Neural crest cell (in vitro differentiated cells): Measurements from ENCODE around the gene MACROD1. TPM values are rescaled to one million over a fixed set of nuclear protein-coding genes. Genes with fewer than 3 reads are reported as not detected.

ENCODE experiments used
- DNase-seq: peaks from one replicate; pipeline ENCODE4 v3.0.0; 2021; ENCODE audit warnings: low read depth, mixed read lengths, low spot score
- H3K27ac Mint-ChIP-seq: one replicate; pipeline ENCODE4 v1.8.0; 2021; ENCODE audit warnings: mild to moderate bottlenecking, mixed read lengths; ENCODE audit not compliant: unreplicated experiment
- H3K27me3 Mint-ChIP-seq: 2 replicates; pipeline ENCODE4 v1.8.0; 2021; ENCODE audit warnings: low read depth, mild to moderate bottlenecking, mixed read lengths
- H3K36me3 Mint-ChIP-seq: 2 replicates; pipeline ENCODE4 v1.8.0; 2021; ENCODE audit warnings: low read depth, mild to moderate bottlenecking, mixed read lengths
- H3K4me1 Mint-ChIP-seq: 2 replicates; pipeline ENCODE4 v1.8.0; 2021; ENCODE audit warnings: mixed read lengths
- H3K4me3 Mint-ChIP-seq: one replicate; pipeline ENCODE4 v1.8.0; 2021; ENCODE audit warnings: mild to moderate bottlenecking, mixed read lengths
- H3K9me3 Mint-ChIP-seq: 2 replicates; pipeline ENCODE4 v1.8.0; 2021; ENCODE audit warnings: mixed read lengths
- total RNA-seq: library from RNA; stranded (reverse); gene quantifications from 2 replicates; pipeline ENCODE4 v1.2.1, GENCODE V29; 2021
- TF ChIP-seq, protein P1 (sequence below): fragments of 200-600 bp; sonication (generic); conservative IDR thresholded peaks from 2 replicates; pipeline ENCODE4 v1.5.0; 2021; ENCODE audit warnings: antibody characterized with exemption, mild to moderate bottlenecking

MACROD1 gene
- total RNA-seq, 1 donor from 2014 or later = 26.1 TPM

- Mint-ChIP-seq H3K27ac (no peak overlapping the region), H3K27me3 (peaks cover 3% of the 10 kb centered on the region), H3K36me3 (no peaks in the 10 kb centered on the region), H3K4me1 (peaks cover 27% of the 10 kb centered on the region), H3K9me3 (no peaks in the 10 kb centered on the region), H3K4me3 (no peak overlapping the region)
- no peak for DNase-seq
- TF ChIP-seq, protein P1, sequence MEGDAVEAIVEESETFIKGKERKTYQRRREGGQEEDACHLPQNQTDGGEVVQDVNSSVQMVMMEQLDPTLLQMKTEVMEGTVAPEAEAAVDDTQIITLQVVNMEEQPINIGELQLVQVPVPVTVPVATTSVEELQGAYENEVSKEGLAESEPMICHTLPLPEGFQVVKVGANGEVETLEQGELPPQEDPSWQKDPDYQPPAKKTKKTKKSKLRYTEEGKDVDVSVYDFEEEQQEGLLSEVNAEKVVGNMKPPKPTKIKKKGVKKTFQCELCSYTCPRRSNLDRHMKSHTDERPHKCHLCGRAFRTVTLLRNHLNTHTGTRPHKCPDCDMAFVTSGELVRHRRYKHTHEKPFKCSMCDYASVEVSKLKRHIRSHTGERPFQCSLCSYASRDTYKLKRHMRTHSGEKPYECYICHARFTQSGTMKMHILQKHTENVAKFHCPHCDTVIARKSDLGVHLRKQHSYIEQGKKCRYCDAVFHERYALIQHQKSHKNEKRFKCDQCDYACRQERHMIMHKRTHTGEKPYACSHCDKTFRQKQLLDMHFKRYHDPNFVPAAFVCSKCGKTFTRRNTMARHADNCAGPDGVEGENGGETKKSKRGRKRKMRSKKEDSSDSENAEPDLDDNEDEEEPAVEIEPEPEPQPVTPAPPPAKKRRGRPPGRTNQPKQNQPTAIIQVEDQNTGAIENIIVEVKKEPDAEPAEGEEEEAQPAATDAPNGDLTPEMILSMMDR = no peak
Measured at GRCh38 chr11:64014356-64014755, 151.6 kb downstream of the MACROD1 start.

- H3K4me3 Mint-ChIP-seq = peak overlapping the region; percentile 44
- no peaks in the 10 kb centered on the region for H3K36me3 Mint-ChIP-seq
- no peak for DNase-seq
- H3K27me3 Mint-ChIP-seq = peaks cover 8% of the 10 kb centered on the region
- H3K4me1 Mint-ChIP-seq = peaks cover 27% of the 10 kb centered on the region
- H3K9me3 Mint-ChIP-seq = no peaks in the 10 kb centered on the region
- TF ChIP-seq, protein P1 = no peak
- no peak overlapping the region for H3K27ac Mint-ChIP-seq
Measured at GRCh38 chr11:64013141-64013896, 152.6 kb downstream of the MACROD1 start.

DNA sequence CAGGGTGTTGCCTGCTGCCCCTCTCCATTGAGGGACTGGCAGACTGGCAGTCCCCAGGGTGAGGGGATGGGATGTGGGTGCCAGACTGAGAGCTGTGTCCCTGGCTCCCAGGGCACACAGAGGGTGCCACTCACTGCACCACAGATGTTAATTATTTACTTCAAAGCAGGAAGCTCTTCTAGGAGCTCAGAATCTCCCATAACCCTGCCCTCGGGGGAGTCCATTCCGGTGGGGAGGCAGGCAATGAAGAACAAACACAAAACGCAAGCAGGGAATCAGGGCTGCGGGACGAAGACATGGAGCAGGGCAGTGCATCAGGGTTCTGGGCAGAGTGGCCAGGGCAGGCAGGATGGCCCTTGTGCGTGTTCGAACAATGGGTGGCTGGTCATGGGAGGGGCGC lies 154.5 kb downstream of the MACROD1 start:
- H3K4me3 Mint-ChIP-seq = no peak overlapping the region
- H3K36me3 Mint-ChIP-seq = no peaks in the 10 kb centered on the region
- H3K27me3 Mint-ChIP-seq = peaks cover 24% of the 10 kb centered on the region
- TF ChIP-seq, protein P1 = no peak
- DNase-seq = no peak
- peaks cover 36% of the 10 kb centered on the region for H3K4me1 Mint-ChIP-seq
- no peak overlapping the region for H3K27ac Mint-ChIP-seq
- no peaks in the 10 kb centered on the region for H3K9me3 Mint-ChIP-seq

DNA sequence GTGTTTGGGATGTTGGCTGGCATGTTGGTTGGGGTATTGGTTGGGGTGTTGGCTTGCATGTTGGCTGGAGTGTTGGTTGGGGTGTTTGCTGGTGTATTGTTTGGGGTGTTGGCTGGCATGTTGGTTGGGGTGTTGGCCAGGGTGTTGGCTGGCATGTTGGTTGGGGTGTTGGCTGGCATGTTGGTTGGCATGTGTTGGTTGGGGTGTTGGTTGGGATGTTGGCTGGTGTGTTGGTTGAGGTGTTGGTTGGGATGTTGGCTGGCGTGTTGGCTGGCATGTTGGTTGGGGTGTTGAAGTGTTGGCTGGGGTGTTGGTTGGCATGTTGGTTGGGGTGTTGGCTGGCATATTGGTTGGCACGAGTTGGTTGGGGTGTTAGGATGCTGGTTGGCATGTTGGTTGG lies 155.1 kb downstream of the MACROD1 start:
- no peak overlapping the region for H3K4me3 Mint-ChIP-seq
- H3K27me3 Mint-ChIP-seq = peaks cover 29% of the 10 kb centered on the region
- H3K27ac Mint-ChIP-seq = no peak overlapping the region
- no peak for DNase-seq
- peaks cover 35% of the 10 kb centered on the region for H3K4me1 Mint-ChIP-seq
- no peaks in the 10 kb centered on the region for H3K9me3 Mint-ChIP-seq
- TF ChIP-seq, protein P1 = no peak
- no peaks in the 10 kb centered on the region for H3K36me3 Mint-ChIP-seq

DNA sequence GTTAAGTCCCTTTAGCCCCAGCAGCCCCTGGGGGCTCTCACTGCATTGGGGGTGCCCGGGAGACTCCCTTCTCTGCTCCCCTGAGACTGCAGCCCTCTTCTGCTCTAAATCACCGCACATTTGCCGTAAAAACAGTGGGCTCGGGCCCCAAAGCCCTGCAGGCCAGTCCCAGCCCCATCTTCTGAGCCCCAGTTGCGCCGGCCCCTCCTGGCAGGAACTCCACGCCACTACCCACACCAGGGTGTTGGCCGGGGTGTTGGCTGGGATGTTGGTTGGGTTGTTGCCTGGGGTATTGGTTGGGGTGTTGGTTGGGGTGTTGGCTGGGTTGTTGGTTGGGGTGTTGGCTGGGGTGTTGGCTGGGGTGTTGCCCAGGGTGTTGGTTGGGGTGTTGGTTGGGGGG lies 156.2 kb downstream of the MACROD1 start:
- H3K27me3 Mint-ChIP-seq = peaks cover 29% of the 10 kb centered on the region

More for the DNA sequence above, 156.2 kb downstream of the MACROD1 start:
- no peak for DNase-seq
- Mint-ChIP-seq H3K9me3 (no peaks in the 10 kb centered on the region), H3K27ac (no peak overlapping the region), H3K36me3 (no peaks in the 10 kb centered on the region), H3K4me3 (no peak overlapping the region), H3K4me1 (peaks cover 29% of the 10 kb centered on the region)
- TF ChIP-seq, protein P1 = no peak
